HepG2 (cell line): ENCODE data around the gene TBC1D14. TPM values are rescaled to one million over a fixed set of nuclear protein-coding genes. Genes with fewer than 3 reads are reported as not detected.

ENCODE experiments used
- ATAC-seq: fragments of 200-7000 bp; cut with Tn5 transposase; 3 replicates; pipeline ENCODE4 v1.9.1; 2020; ENCODE audit warnings: mild to moderate bottlenecking, moderate library complexity
- BruUV-seq: library from RNA; stranded (reverse); fragments of 400-500 nt; replicated peaks from 2 replicates; lab custom pipeline; 2021; lab: Mats Ljungman, UMichigan
- CTCF ChIA-PET: fragments of 300-600 bp; formaldehyde crosslinking; extraction: SDS; loops from one replicate; lab custom pipeline; 2021; ENCODE audit warnings: low total read pairs, inconsistent platforms, low intra/inter-chr PET ratio; lab: Yijun Ruan, JAX
- POLR2A ChIA-PET: fragments of 350-600 bp; sonication (Branson Sonifier 250); formaldehyde crosslinking; loops from one replicate; lab custom pipeline; 2020; ENCODE audit warnings: antibody characterized with exemption, inconsistent platforms; lab: Yijun Ruan, JAX
- DNase-seq: peaks from one replicate; pipeline ENCODE4 v3.0.0-alpha.2; 2015; ENCODE audit warnings: low spot score
- FAIRE-seq: peaks from 3 replicates; lab custom pipeline; 2011; peaks lifted over from hg19 to GRCh38; lab: Jason Lieb, UNC
- H2AFZ ChIP-seq: one replicate; pipeline ENCODE4 v1.6.1; 2011; ENCODE audit warnings: low read length, inconsistent platforms
- H3K27ac ChIP-seq: fragments of 300-600 bp; 3 replicates; pipeline ENCODE4 v1.8.0; 2011; ENCODE audit warnings: mixed run types, mild to moderate bottlenecking, mixed read lengths, low read length, inconsistent platforms; ENCODE audit not compliant: insufficient read depth; ENCODE audit errors: extremely low read length
- H3K27me3 ChIP-seq, 2 experiments: fragments of 200-600 bp in 1 of 2; 2 replicates in 1 of 2; 3 replicates in 1 of 2; pipeline versions ENCODE4 v1.6.0 to v1.8.0; 2011; ENCODE audit warnings: low read length in 2 of 2, mild to moderate bottlenecking in 2 of 2, moderate library complexity in 2 of 2, inconsistent platforms in 1 of 2; ENCODE audit not compliant: insufficient read depth in 2 of 2, control insufficient read depth in 1 of 2
- H3K36me3 ChIP-seq, 2 experiments: fragments of 200-600 bp in 1 of 2; replicated peaks in 1 of 2; 2 replicates in 1 of 2; 3 replicates in 1 of 2; pipeline versions ENCODE4 v1.5.1 to v1.8.0; 2011; ENCODE audit warnings: low read length in 2 of 2, inconsistent platforms in 1 of 2; ENCODE audit not compliant: insufficient read depth in 2 of 2, control insufficient read depth in 1 of 2
- H3K4me1 ChIP-seq: 2 replicates; pipeline ENCODE4 v1.5.1; 2012; ENCODE audit warnings: low read length, inconsistent platforms; ENCODE audit not compliant: insufficient read depth
- H3K4me2 ChIP-seq: 2 replicates; pipeline ENCODE4 v1.6.0; 2011; ENCODE audit warnings: low read depth, low read length, inconsistent platforms
- H3K4me3 ChIP-seq, 3 experiments: fragments of 200-600 bp in 1 of 3; sonication (generic), shearing (Covaris generic) in 1 of 3; replicated peaks in 1 of 3; 2 replicates each; pipeline ENCODE4 v1.5.1; 2011 to 2016; ENCODE audit warnings: low read length in 3 of 3, inconsistent platforms in 2 of 3, low read depth in 2 of 3, mild to moderate bottlenecking in 2 of 3, control low read depth in 1 of 3, mixed read lengths in 1 of 3; ENCODE audit not compliant: insufficient read depth in 1 of 3
- H3K79me2 ChIP-seq: one replicate; pipeline ENCODE4 v1.6.1; 2011; ENCODE audit warnings: low read length, inconsistent platforms; ENCODE audit not compliant: insufficient read depth
- H3K9ac ChIP-seq: 2 replicates; pipeline ENCODE4 v1.6.0; 2011; ENCODE audit warnings: mild to moderate bottlenecking, low read depth, low read length, inconsistent platforms; ENCODE audit not compliant: insufficient read depth
- H3K9me3 ChIP-seq: 2 replicates; pipeline ENCODE4 v1.5.1; 2012; ENCODE audit warnings: mild to moderate bottlenecking, low read length
- H4K20me1 ChIP-seq: 2 replicates; pipeline ENCODE4 v1.6.0; 2011; ENCODE audit warnings: inconsistent platforms, mild to moderate bottlenecking, low read length, moderate library complexity; ENCODE audit not compliant: insufficient read depth
- GZF1 ChIP-seq: sonication (generic); formaldehyde crosslinking; IDR thresholded peaks from 2 replicates; pipeline ENCODE4 v1.5.1; 2020; ENCODE audit warnings: mild to moderate bottlenecking, missing genetic modification reagents
- RBM22 ChIP-seq: fragments of 200-400 bp; formaldehyde crosslinking; optimal IDR thresholded peaks from 2 replicates; pipeline ENCODE3; 2017; ENCODE audit warnings: mild to moderate bottlenecking, low read length, moderate library complexity
- REXO4 ChIP-seq: sonication (generic); formaldehyde crosslinking; IDR thresholded peaks from 2 replicates; pipeline ENCODE4 v1.8.0; 2022; ENCODE audit warnings: missing genetic modification reagents, mild to moderate bottlenecking, borderline replicate concordance
- ZNF629 ChIP-seq: sonication (generic); formaldehyde crosslinking; conservative IDR thresholded peaks from 2 replicates; pipeline ENCODE4 v1.5.0; 2020; ENCODE audit warnings: missing genetic modification reagents
- WGBS: methylation state at CpG from one replicate; pipeline ENCODE4 v1.1.6; 2017; ENCODE audit warnings: low lambda C conversion rate; 5-methylcytosine and 5-hydroxymethylcytosine counted together
- in situ Hi-C: cut with HindIII; loops from 2 replicates; pipeline ENCODE4 v1.10.0; 2017; ENCODE audit warnings: low pct_unique_long_range_greater_than_20kb; ENCODE audit not compliant: extremely low pct_ligation_motif_present
- intact Hi-C: fragments of 100-400 bp; cut with micrococcal nuclease; formaldehyde crosslinking; loops from one replicate; pipeline ENCODE4 v1.10.0; 2022; ENCODE audit not compliant: unreplicated experiment
- polyA plus RNA-seq, 8 experiments: library from polyadenylated mRNA; depleted of rRNA in 3 of 8; stranded (reverse) in 7 of 8; unstranded in 1 of 8; fragments of >200 nt; fragmentation: Illumina TruSeq in 4 of 8; extraction: Trizol in 4 of 8; gene quantifications; 2 replicates each; pipeline versions ENCODE4 v1.2.1 to v1.2.3, GENCODE V29; 2011 to 2016; ENCODE audit warnings: low read depth in 4 of 8, missing spikeins in 1 of 8, mixed read lengths in 1 of 8; ENCODE audit not compliant: insufficient read depth in 1 of 8
- total RNA-seq, 5 experiments: library from RNA; depleted of rRNA; stranded (reverse); fragments of >200 nt; fragmentation: Illumina TruSeq; extraction: Trizol; gene quantifications; 2 replicates each; pipeline ENCODE4 v1.2.3, GENCODE V29; 2016; ENCODE audit warnings: low read depth in 1 of 5
- TF ChIP-seq, protein P1 (sequence below), 2 experiments: sonication (generic) in 1 of 2; formaldehyde crosslinking in 1 of 2; IDR thresholded peaks; 2 replicates each; pipeline versions ENCODE4 v1.6.1 to v1.9.0; 2014 to 2022; ENCODE audit warnings: antibody characterized with exemption in 1 of 2, borderline replicate concordance in 1 of 2, inconsistent platforms in 1 of 2, low read depth in 1 of 2, missing genetic modification reagents in 1 of 2
- TF ChIP-seq, protein P2 (sequence below): IDR thresholded peaks from 2 replicates; pipeline ENCODE4 v1.6.1; 2018; ENCODE audit warnings: missing genetic modification reagents, mild to moderate bottlenecking, missing compliant biosample characterization

Gene TBC1D14
- total and polyA plus RNA-seq, 2 of the 13 experiments (the other 11 are each of a cell fraction or from before 2014, with no cell fraction given): 29.5 to 46.5 TPM

GRCh38 chr4:7061815-7062214 lies 152.2 kb downstream of the TBC1D14 start:
- H3K9ac ChIP-seq: no peak overlapping the region
- no TSS peak for BruUV-seq
- H3K27ac ChIP-seq: no peak overlapping the region
- DNase-seq (no peak), ATAC-seq (no peak), FAIRE-seq (no peak)
- intact Hi-C loops (no loop called here), in situ Hi-C loops (no loop called here)
- no peak overlapping the region for H3K4me2 ChIP-seq
- H3K4me1 ChIP-seq: peaks cover 25% of the 10 kb centered on the region
- 97% methylated on average over 6 of the region's 6 CpGs for whole genome bisulfite sequencing
- H3K27me3 ChIP-seq: no peaks in the 10 kb centered on the region
- no peak overlapping the region for H2AFZ ChIP-seq
- H3K36me3 ChIP-seq: peaks cover 15 to 57% of the 10 kb centered on the region in 2 experiments
- H3K9me3 ChIP-seq: no peaks in the 10 kb centered on the region
- TF ChIP-seq GZF1 (CRISPR knock-in tag) (no peak), REXO4 (CRISPR knock-in tag) (no peak), ZNF629 (CRISPR knock-in tag) (peak; percentile 52), RBM22 (peak; percentile 73)
- TF ChIP-seq, protein P1, sequence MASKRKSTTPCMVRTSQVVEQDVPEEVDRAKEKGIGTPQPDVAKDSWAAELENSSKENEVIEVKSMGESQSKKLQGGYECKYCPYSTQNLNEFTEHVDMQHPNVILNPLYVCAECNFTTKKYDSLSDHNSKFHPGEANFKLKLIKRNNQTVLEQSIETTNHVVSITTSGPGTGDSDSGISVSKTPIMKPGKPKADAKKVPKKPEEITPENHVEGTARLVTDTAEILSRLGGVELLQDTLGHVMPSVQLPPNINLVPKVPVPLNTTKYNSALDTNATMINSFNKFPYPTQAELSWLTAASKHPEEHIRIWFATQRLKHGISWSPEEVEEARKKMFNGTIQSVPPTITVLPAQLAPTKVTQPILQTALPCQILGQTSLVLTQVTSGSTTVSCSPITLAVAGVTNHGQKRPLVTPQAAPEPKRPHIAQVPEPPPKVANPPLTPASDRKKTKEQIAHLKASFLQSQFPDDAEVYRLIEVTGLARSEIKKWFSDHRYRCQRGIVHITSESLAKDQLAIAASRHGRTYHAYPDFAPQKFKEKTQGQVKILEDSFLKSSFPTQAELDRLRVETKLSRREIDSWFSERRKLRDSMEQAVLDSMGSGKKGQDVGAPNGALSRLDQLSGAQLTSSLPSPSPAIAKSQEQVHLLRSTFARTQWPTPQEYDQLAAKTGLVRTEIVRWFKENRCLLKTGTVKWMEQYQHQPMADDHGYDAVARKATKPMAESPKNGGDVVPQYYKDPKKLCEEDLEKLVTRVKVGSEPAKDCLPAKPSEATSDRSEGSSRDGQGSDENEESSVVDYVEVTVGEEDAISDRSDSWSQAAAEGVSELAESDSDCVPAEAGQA (IDR thresholded peaks at IDR 0.05; ENCODE audit: low read depth): no peak
- TF ChIP-seq, protein P1 (CRISPR knock-in tag; IDR thresholded peaks at IDR 0.05; ENCODE audit: borderline replicate concordance): no peak
- TF ChIP-seq, protein P2, sequence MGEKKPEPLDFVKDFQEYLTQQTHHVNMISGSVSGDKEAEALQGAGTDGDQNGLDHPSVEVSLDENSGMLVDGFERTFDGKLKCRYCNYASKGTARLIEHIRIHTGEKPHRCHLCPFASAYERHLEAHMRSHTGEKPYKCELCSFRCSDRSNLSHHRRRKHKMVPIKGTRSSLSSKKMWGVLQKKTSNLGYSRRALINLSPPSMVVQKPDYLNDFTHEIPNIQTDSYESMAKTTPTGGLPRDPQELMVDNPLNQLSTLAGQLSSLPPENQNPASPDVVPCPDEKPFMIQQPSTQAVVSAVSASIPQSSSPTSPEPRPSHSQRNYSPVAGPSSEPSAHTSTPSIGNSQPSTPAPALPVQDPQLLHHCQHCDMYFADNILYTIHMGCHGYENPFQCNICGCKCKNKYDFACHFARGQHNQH (CRISPR knock-in tag): no peak
- peaks cover 35% of the 10 kb centered on the region for H3K79me2 ChIP-seq
- no peak overlapping the region for H3K4me3 ChIP-seq
- H4K20me1 ChIP-seq: peaks cover 33% of the 10 kb centered on the region
- POLR2A ChIA-PET: interaction anchor here (1.4 kb wide), 1 partner anchor 19 kb away, joined by 6 read pairs; the partner anchor contains the start of gene TADA2B
- CTCF ChIA-PET: no interaction called here
